HG03571 (cell line): ENCODE measurements around the gene CCR5AS.
"Not testable (repeated sequence)": the region's sequence is repeated elsewhere in the genome, so short reads cannot be mapped to it uniquely, and the experiment has no call there.

ENCODE experiments used
- ATAC-seq: cut with Tn5 transposase; IDR thresholded peaks from one replicate; pipeline ENCODE4 v1.9.1; 2021; ENCODE audit not compliant: unreplicated experiment

The CCR5AS gene

DNA sequence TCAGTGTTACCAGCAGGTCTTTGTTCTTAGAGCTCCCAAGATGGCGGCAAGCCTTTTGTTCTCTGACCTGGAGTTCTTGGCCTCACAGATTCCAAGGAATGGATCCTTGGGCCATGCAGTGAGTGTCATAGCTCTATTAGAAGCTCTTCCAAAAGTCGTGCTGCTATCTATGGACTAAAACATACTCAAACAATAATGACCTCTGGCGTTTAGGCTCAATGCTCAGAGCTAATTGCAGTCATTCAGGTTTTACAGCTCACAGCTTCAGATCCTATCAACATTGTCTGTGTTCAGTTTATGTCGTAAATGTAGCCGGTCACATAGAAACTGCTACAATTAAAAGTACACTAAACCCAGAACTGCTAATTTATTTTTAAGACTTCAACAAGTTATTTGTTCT is 22.4 kb upstream of the CCR5AS start:
- no peak for ATAC-seq

- no peak for ATAC-seq
Observed at GRCh38 chr3:46427916-46428833, 21.3 kb upstream of the CCR5AS start.

DNA sequence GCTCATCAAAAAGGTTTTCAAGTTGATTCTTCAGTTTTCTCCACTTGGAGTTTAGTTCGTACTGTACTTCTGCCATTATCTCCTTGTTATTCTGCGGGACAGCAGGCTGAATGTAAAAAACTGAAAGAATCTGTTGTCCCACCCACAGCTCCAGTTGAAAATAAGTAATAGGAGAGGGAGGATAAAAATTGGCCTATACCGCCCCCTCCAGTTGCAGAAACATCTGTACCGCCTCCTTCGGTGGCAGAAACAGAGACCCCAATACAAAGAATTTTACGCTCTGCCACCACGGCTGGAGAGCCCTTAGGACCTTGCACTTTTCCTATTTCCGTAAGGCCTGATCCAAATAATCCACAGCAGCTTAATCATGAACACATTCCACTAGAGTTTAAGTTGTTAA is 20.5 kb upstream of the CCR5AS start:
- ATAC-seq: not testable (repeated sequence)

DNA sequence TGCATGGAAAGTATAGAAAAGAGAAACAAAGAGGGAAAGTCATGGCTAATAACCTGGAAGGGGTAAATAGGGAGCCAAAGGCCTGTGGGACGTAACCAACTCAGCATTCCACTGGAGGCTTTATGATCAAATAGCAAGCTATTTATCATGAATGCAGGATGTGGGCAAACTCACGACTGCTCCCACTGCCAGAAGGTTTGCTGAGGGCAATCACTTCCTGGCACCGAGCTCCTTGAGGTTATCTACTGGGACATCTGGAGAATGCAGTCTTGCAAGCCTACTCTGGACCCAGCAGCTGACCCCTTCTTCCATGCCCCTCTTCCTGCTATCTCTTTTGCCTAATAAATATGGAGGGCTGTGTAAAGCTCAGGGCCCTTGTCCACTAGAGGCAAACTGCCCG is 19.6 kb upstream of the CCR5AS start:
- not testable (repeated sequence) for ATAC-seq

GRCh38 chr3:46423588-46423987 is 16.7 kb upstream of the CCR5AS start:
- no peak for ATAC-seq

DNA sequence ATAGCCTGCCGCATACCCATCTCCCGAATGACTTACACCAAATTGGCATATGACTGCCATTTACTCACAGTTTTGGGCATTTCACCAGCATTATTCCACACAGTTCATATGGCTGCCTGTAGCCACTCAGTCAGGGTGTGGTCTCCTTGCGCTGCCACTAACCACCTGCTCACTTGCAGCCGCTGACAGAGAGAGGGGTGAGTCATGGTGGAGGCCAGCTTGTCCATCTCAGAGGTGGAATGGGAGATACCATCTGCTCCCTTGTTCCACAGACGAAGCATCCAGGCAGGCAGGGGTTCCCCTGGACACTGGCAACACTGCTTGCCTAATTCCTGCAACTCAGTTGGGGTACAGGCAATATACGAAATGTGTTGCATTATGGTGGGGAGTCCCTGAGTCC is 15.8 kb upstream of the CCR5AS start:
- no peak for ATAC-seq

GRCh38 chr3:46420931-46421330 is 14.1 kb upstream of the CCR5AS start:
- no peak for ATAC-seq

- ATAC-seq: no peak
Observed at GRCh38 chr3:46419816-46420215, 12.9 kb upstream of the CCR5AS start.

DNA sequence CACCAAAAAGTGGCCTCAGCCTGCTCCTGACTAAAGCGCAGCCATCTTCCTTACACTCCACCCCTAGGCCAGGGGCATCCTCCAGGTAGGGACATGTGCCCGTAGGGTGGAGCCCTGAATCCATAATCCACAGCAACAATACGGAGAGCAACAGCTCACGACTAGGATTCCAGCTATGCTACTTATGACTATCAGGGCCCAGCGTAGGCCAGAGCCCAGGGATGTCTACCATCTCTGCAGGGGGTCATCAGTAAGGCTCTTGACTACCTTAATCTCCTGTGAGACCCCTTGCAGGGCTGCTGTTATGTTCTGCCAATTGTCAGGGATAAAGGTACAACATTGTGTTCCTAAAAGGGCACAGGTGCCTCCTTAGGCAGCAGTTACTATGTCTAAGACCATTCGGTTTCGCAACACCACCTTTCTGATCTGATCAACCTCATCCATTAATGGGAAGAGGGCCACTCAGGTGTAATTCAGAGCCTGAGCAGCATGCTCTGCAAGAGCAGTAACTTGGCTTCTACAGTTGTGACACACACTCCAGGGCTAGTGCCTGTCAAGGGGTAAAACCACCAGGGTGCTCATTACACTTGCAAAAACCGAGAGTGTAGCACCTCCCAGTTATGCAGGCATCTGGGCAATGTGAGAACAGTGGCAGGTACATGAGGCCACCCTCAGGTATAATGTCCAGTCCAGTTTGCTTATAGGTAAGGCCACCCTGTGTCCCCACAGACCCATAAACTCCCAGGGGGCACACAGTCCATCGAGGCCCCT is 11.2 kb upstream of the CCR5AS start:
- no peak for ATAC-seq

- no peak for ATAC-seq
Observed at GRCh38 chr3:46416811-46417510, 10.1 kb upstream of the CCR5AS start.

GRCh38 chr3:46416125-46416810 is 9.4 kb upstream of the CCR5AS start:
- ATAC-seq: no peak

GRCh38 chr3:46414739-46415138 is 7.9 kb upstream of the CCR5AS start:
- ATAC-seq: no peak

- ATAC-seq: no peak
Observed at GRCh38 chr3:46413951-46414350, 7.1 kb upstream of the CCR5AS start.

DNA sequence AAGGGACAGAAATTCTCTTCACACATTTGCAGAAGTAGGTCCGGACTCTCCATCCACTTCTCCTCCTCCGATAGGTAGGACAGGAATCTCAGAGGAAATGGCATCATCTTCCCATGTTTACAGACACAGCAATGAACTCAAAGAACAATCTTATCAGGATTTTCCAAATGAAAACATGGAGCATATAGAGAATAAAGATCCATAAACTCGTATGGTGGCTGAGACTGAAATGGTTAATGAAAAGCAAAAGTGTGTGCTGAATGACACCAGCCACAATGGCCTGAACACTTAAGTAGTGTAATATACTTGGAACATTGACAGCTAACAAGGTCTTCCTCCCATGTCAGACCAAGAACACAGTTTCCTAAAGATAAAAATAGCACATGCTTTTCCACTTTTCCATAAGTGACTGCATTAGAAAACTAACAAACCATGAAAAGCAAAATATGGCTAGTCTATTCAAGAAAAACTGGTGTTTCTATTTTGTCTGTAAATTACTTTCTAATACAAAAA is 6.0 kb upstream of the CCR5AS start:
- no peak for ATAC-seq

DNA sequence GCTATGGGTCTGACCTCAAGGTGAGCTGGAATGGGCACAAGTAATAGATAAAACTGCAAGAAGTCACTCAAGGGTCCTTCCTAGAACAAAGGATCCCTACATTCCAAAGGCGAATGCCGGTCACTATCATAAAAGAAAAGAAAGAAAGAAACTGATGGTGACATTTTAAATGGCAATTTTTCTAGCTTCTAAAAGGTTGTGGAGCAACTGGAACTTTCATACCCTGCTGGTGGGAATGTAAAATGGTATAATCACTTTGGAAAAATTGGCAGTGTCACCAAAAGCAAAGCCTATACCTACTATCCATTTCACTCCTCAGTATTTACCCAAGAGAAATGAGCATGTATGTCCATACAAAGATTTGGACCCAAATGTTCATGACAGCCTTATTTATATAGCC is 4.4 kb upstream of the CCR5AS start:
- no peak for ATAC-seq

GRCh38 chr3:46410669-46411068 is 3.8 kb upstream of the CCR5AS start:
- no peak for ATAC-seq

GRCh38 chr3:46409739-46410489 is 3.0 kb upstream of the CCR5AS start:
- ATAC-seq: no peak

- ATAC-seq: no peak
Observed at GRCh38 chr3:46408853-46409252, 2.0 kb upstream of the CCR5AS start.

DNA sequence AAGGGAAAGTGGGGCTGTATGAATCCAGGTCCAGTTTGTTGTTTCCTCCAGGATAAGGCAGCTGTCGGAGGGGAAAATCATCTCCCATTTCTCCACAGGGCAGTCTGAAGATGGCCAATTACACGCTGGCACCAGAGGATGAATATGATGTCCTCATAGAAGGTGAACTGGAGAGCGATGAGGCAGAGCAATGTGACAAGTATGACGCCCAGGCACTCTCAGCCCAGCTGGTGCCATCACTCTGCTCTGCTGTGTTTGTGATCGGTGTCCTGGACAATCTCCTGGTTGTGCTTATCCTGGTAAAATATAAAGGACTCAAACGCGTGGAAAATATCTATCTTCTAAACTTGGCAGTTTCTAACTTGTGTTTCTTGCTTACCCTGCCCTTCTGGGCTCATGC is 1.1 kb upstream of the CCR5AS start:
- no peak for ATAC-seq

DNA sequence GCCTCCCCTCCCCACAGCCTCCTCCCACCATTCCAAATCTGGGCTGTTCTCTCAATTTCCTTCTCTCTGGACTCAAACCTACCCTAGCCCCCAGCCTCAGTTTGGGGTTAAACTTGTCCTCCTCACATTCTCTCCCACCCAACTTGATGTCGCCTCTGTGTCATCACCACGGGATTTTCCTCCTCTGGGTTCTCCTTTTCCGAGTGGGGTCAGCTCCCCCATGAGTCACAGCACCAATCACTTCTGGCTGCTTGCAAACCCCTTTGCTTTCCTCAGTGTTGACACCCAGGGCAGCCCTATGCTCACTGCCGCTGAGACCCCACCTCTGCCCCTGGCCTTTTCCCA is 451 bp downstream of the CCR5AS start:
- ATAC-seq: no peak
